ENCODE measurements around the gene CAGE1.
"Not testable (repeated sequence)": the region's sequence is repeated elsewhere in the genome, so short reads cannot be mapped to it uniquely, and the experiment has no call there.

Gene CAGE1

DNA sequence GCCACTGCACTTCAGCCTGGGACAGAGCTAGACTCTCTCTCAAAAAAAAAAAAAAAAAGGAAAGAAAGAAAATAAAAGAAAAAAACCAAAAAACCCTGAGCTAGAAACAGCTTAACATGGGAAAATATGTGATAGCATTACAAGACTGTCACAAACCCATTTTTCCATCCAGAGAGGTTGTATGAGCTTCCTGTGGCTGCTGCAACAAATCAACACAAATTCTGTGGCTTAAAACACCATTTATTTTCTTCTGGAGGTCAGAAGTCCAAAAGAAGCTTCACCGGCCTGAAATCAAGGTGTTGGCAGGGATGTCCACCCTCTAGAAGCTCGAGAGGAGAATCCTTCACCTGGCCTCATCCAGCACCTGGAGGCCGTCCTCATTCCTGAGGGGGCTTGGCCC lies 54.9 kb downstream of the CAGE1 start:
- no peak for DNase-seq

DNA sequence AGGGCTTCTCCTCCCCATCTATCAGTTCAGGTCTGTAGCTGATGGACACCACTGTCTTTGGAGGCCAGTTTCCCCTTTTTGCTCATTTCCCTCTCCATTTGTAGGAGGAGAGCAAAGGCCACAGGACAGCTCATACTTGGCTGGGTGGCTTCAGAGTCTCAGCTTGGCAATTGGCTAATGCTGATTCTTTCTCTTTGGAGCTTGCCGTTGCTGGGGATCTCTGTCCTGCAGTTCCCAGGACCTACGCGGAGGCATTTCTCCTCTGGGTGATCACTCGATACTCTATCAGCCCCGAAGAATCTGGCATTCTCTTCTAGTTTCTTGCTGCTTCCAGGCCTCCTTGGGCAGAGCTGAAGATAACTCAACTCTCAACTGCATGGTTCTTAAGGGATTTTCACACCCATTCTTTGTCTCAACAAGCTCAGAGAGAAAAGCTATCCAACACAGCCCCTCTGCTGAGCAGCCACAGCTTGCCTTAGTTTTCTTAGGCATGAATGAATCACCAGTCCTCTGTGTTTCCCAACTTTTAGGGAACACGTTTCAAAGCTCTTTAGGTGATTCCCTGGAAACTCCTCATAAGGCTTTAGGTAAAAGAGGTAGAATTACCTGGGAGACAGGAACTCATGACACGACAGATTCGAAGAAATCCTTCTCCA lies 57.3 kb downstream of the CAGE1 start:
- no peak for DNase-seq

DNA sequence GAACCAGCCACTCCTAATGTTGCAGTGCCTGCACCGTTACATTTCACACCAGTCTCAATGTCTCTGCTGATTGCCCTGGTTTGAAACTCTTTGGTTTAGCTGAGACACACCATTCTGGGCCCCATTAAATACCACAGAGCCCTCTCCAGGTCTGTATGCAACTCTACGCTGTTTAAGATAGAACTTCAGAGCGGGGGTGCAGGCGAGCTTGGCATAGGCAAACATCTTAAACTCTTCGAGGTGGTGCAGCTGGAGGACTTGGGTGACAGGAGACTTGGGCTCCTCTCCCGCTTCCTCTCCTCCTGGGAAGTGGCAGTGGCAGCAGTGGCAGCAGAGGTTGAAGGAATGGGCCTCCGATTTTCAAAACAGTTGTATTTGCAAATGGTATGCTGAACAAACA lies 58.1 kb downstream of the CAGE1 start:
- no peak for DNase-seq

DNA sequence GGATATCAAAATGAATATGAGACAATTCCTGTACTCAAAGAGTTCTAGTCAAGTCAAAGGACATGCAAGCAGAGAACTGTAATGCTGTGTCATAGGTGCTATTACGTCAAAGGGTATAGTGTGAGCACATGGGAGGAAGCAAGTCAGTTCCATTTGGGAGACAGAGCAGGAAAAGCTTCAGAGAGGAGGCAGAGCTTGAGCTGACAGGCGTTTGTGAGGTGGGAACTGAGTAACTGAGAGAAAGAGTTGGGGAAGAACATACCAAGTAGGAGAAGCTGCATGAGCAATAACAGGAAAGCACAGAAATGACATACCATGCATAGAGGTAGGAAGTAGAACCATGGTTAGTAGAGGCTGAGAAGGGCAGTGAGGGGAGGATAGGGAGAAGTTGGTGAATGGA lies 61.3 kb downstream of the CAGE1 start:
- DNase-seq = no peak

DNA sequence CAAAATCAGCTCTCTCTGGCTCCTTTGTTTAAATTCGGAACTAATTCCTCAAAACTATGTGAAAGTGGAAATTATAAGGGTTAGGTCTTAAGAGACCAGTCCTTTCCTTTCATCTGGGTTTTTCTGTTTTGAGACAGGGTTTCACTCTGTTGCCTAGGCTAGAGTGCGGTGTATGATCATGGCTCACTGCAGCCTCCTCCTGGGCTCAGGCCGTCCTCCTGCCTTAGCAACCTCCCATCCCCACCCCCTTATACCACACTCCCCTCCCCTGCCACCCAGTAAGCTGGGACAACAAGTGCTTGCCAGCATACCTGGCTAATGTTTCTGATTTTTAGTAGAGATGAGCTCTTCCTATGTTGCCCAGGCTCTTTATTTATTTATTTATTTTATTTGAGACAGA lies 63.8 kb downstream of the CAGE1 start:
- no peak for DNase-seq

DNA sequence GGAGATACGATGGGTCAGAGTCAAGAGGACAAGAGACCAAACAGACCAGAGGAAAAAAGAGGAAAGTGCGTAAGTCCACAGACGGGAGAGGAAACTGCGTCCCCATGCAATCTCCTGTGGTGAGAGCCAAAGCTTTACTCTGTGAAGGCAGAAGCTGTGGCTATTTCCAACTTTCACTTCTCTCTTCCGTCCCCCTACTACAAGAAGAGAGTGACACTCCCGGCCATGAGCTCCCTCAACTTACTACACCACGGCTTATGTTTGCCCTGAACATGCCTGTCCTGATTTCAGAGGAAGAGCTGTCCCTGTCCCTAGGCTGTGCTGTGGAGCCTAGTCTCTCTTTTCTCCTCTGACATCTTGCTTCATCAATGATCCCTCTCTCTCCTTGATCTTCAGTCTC lies 65.0 kb downstream of the CAGE1 start:
- DNase-seq = peak; percentile 74

DNA sequence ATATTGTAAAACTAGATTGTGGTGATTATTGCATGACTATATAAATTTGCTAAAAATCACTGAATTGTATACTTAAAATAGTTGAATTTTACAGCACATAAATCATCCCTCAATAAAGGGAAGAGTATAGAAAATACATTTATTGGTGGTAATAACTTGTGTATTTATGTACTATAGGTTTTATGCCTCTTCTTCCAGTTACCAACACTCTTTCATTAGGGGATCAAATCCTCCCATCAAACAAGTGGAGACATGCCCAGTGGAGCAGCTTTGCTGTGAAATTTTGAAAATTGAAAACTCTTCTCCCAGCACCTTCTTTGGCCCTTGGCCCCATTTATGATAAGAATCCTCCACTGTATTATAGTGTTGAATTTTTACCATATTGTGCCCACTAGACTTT lies 66.5 kb downstream of the CAGE1 start:
- no peak for DNase-seq

DNA sequence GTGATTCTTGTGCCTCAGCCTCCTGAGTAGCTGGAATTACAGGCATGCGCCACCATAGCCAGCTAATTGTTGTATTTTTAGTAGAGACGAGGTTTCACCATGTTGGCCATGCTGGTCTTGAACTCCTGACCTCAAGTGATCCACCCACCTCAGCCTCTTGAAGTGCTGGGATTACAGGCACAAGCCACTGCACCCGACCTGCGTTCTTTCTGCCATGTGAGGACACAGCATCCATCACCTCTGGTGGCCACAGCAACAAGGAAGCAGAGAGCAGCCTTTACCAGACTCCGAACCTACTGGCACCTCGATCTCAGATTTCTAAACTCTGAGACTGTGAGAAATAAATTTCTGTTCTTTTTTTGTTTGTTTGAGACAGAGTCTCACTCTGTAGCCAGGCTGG lies 67.7 kb downstream of the CAGE1 start:
- not testable (repeated sequence) for DNase-seq

DNA sequence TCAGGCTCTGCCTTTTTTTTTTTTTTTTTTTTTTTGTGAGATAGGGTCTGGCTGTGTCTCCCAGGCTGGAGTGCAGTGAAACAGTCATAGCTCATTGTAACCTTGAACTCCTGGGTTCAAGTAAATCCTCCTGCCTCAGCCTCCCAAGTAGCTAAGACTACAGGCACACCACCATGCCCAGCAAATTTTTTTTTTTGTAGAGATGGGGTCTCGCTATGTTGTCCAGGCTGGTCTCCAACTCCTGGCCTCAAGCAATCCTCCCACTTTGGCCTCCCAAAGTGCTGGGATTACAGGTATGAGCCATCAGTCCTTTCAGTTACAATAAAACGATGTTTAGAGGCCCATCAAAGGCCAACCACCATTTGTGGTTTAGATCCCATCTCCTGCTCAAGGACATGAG lies 70.1 kb downstream of the CAGE1 start:
- DNase-seq = not testable (repeated sequence)

DNA sequence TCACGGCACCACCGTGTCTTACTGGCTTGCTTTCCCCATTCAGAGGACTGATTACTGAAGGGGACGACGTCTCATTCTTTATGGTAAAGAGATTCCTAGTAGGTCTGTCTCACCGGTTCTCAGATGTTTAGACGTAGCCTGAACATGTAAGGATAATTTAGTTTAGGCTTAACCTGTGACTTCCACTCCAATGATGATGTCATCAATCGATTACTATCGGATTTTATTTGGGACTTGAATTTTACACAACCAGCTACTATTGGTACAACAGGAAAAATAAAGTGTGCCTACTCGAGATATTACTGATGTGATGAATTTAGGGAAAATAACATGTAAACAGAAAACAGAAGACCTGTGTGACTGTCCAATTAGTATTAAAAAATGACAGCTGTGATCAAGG lies 72.0 kb downstream of the CAGE1 start:
- no peak for DNase-seq

DNA sequence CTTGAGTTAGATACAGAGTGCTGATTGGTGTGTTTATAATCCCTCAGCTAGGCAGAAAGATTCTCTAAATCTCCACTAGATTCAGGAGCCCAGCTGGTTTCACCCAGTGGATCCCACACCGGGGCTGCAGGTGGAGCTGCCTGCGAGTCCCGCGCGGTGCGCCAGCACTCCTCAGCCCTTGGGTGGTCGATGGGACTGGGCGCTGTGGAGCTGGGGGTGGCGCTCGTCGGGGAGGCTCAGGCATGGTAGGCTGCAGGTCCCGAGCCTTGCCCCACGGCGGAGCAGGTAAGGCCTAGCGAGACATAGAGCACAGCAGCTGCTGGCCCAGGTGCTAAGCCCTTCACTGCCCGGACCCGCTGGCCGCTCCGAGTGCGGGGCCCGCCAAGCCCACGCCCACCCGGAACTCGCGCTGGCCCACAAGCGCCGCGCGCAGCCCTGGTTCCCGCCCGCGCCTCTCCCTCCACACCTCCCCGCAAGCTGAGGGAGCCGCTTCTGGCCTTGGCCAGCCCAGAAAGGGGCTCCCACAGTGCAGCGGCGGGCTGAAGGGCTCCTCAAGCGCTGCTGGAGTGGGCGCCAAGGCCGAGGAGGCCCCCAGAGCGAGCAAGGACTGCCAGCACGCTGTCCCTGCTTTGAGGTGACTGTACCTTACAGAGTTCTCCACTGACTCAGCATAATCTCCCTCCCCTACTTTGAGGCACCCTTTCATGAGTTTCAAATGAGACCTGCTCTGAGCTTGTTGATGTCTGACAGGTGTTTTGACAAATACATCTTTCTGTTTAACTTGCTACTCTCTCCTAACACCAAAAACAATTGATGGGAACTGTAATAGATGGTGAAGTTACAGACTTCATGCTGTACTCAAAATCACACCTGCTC lies 72.6 kb downstream of the CAGE1 start:
- no peak for DNase-seq

DNA sequence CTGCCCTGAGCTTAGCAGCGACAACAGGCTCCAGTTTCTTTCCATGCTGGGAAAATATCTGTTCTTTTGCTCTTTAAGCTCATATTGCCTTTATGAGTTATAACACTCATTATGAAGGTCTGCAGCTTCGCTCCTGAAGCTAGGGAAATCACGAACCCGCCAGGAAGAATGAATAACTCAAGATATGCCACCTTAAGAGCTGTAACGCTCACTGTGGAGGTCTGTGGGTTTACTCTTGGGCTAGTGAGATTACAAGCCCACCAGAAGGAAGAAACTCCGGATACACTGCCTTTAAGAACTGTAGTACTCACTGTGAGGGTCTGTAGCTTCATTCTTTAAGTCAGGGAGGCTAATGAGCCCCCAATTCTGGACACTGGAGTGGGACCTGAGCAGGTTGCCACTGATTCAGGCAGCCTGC lies 73.6 kb downstream of the CAGE1 start:
- no peak for DNase-seq

DNA sequence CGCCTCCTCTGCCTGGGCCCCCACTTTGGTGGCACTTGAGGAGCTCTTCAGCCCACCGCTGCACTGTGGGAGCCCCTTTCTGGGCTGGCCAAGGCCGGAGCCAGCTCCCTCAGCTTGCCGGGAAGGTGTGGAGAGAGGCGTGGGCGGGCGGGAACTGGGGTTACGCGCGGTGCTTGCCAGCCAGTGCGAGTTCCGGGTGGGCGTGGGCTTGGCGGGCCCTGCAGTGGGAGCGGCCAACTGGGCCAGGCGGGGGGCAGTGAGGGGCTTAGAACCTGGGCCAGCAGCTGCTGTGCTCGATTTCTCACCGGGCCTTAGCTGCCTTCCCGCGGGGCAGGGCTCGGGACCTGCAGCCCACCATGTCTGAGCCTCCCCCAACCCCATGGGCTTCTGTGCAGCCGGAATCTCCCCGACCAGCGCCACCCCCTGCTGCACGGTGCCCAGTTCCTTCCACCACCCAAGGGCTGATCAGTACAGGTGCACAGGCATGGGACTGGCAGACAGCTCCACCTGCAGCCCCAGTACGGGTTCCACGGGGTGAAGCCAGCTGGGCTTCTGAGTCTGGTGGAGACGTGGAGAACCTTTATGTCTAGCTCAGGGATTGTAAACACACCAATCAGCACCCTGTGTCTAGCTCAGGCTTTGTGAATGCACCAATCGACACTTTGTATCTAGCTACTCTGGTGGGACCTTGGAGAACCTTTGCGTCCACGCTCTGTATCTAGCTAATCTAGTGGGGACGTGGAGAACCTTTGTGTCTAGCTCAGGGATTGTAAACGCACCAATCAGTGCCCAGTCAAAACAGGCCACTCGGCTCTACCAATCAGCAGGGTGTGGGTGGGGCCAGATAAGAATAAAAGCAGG lies 74.2 kb downstream of the CAGE1 start:
- DNase-seq = not testable (repeated sequence)

DNA sequence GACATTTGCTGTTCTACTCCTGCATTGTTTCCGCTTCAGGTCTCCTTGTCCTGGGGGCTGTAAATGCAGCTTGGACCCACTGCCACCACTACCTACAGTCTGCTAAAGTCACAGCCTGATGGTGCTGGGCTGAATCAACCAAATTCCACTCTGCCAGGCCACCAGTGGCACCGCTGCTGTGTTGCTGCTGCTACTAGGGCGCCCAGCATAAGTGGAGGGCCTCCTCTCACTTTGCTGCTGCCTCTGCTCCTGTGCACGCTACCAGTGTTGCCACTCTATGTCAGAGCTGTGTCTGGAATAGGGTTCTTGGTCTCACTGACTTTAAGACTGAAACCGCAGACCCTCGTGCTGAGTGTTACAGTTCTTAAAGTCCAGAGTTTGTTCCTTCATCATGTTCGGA lies 75.1 kb downstream of the CAGE1 start:
- no peak for DNase-seq

DNA sequence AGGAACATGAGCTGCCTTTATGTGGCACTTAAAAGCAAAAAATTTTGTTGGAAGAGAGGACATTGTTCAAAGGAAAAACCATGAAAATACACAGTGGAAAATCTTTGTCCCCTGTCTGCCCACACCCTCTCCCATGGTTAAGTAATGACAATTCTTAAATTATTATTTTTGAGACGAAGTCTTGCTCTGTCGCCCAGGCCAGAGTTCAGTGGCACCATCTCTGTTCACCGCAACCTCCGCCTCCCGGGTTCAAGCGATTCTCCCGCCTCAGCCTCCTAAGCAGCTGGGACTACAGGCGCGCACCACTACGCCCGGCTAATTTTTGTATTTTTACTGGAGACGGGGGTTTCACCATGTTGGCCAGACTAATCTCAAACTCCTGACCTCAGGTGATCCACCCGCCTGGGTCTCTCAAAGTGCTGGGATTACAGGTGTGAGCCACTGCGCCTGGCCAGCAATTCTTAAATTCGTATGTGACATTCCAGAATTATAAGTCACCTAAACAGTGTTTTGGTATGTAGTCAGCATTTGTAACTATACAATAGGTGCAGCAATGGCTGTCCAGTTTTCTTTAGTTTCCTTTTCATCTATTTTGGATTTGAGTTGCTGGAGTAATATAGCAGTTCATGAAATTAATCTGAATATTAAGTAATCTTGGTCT lies 75.9 kb downstream of the CAGE1 start:
- DNase-seq = no peak

DNA sequence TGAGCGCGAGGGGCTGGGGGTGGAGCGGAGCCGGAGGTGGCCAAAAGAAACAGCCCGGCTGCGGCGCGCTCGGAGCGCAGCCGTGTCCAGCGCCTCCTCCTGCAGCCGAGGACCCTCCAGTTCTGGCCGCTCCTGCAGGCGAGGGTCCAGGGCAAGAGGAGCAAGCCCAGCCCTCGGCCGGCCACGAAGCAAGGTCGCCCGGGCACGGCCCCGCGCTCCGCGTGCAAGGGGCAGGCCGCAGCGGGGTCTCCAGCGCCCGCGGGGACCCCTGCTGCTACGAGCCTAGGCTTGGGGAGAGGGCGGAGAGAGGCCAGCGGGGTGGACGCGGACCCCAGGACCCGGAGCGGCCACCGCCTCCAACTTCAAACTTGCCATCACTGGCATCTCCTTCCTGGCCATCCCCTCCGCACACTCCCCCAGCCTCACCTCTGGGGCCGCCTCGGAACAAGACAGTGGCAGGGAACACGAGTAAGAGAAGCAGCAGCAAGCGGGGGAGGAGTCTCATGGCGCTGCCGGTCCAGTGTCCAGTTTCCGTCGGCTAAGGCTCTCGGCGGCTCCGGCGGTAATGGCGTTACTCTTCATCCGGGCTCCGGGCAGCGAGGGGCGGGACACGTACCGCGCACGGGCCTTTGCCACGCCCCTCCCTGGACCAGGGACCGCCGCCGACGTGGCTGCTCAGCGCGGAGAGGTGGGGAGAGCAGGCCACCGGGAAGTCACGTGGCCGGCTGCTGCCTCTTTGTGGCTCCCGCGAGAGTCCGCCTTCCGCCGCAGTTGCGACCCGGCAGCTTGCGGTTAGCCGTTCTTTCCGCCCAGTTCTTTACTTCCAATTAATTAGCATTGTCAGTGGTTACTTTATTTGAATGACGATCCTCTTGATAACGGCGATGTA lies 76.7 kb downstream of the CAGE1 start, which contains the start of gene SSR1:
Gene SSR1 (minus strand): TSS at position 584 of the 889 bp plus-strand sequence. CDS start 79 bp downstream, at position 505.
- peak; percentile 100 for DNase-seq

DNA sequence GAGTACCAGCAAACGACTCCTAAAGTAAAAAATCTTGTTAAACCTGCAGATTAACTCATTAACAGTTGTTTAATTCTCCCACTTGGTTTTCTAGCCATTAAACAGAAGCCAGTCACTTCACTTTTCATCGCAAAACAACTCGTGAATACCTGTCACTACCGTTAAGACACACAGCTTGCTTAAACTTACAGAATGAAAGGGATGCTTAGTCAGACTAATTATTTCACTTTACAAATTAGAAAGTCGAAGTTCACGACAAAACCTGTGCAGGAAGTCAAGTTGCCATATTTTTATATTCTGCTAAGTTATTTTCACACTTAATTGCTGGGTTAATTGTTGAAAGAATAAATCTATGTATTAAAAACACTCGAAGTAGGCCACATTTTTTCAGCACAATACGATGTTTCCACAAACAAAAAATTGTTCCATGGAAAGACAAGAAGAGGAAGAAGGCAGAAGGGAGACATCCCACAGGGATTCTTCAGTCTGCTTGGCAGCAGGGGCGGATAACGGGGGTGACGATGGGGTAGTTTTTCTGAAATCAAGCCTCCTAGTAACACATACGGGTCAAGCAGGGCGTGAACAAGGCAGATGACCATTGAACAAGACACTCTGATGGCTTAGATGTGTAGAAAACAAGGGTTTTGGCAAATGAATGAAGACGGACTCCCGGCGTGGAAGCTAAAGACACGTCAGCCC lies 77.5 kb downstream of the CAGE1 start:
- peak; percentile 47 for DNase-seq

DNA sequence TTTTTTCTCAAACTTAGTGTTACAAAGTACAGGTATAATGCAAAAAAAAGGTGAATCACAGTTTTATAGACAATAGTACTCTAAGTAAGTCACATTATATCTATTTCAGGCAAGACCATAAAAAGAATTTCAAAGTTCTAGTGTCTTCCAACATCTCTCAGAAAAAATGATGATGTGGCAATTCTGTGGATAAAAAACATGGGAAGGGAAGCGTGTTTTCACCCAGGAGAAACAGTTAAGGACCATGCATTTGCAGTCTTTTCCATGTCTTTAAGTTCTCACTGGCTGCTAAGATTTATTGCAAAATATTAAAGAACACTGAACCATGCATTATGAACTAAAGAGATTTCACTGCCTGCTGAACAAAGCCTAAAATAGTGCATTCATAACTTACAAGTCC lies 78.4 kb downstream of the CAGE1 start:
- no peak for DNase-seq

DNA sequence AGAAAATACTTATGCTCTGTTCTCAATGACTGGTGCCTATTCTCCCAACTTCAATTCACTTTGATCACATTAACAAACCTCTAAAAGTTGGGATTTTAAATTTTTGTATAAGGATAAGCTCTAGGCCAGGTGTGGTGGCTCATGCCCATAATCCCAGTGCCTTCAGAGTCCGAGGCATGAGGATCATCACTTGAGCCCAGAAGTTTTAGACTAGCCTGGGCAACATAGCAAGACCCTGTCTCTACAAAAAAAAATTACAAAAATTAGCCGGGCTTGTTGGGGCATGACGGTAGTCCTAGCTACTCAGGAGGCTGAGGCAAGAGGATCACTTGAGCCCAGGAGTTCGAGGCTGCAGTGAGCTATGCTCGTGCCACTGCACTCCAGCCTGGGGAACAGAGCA lies 80.5 kb downstream of the CAGE1 start:
- DNase-seq = no peak

DNA sequence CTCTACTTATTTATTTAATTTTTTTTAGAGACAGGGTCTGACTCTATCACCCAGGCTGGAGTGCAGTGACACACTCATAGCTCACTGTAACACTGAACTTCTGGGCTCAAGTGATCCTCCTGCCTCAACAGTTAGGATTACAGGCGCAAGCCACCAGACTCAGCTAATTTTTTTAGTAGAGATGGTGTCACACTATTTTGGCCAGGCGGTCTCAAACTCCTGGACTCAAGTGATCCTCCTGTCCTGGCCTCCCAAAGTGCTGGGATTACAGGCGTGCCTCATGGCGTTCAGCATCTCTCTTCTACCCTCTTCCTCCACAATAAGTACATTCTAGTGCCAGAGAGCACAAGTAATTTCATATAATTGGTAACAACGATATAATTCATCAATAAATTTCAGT lies 82.0 kb downstream of the CAGE1 start:
- DNase-seq = no peak

DNA sequence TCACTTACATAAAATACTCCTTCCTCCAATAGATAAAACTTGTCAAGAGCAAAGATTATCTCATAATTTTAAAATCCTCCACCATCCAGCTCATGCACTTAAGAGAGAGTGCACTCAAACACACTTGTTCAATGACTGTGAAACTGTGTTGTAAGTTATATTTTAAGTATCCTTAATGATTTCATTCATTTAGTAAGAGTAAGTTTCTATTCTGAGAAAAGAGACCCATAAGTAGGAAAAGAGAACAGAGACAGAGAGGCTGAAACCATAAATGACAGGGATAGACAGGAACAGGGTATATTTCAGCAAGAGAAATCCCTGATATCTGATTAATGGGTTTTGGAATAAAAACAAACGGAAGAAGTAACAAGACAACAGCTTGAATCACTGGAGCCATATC lies 84.7 kb downstream of the CAGE1 start:
- no peak for DNase-seq
